D721Med (cell line): Measurements from ENCODE around the gene FBXW9.
A peak's percentile ranks its signal among the peaks of the same experiment; 100 is the strongest.

Experiments used
- DNase-seq: peaks from one replicate; pipeline ENCODE4 v3.0.0; 2011; ENCODE audit warnings: low spot score; ENCODE audit not compliant: insufficient read length
- FAIRE-seq: peaks from 2 replicates; lab custom pipeline; 2011; peaks lifted over from hg19 to GRCh38; lab: Jason Lieb, UNC
- CTCF ChIP-seq: IDR thresholded peaks from 2 replicates; pipeline ENCODE4 v1.5.1; 2012; ENCODE audit warnings: mild to moderate bottlenecking, control low read depth; ENCODE audit not compliant: insufficient read depth; ENCODE audit errors: missing control alignments

FBXW9 gene

GRCh38 chr19:12642506-12642905 is 53.9 kb downstream of the FBXW9 start:
- no peak for FAIRE-seq
- no peak for TF ChIP-seq CTCF

GRCh38 chr19:12641456-12641855 is 55.0 kb downstream of the FBXW9 start:
- no peak for FAIRE-seq
- no peak for TF ChIP-seq CTCF
- peak; percentile 6 for DNase-seq

More at GRCh38 chr19:12642506-12642905, 53.9 kb downstream of the FBXW9 start:
- peak; percentile 3 for DNase-seq

GRCh38 chr19:12639901-12640613 is 56.4 kb downstream of the FBXW9 start:
- TF ChIP-seq CTCF, result peak; percentile 86

More at GRCh38 chr19:12639901-12640613, 56.4 kb downstream of the FBXW9 start:
- FAIRE-seq, result no peak
- peak; percentile 63 for DNase-seq
